ENCODE data around the gene SGK1.
A peak's percentile ranks its signal among the peaks of the same experiment; 100 is the strongest.

SGK1 gene

DNA sequence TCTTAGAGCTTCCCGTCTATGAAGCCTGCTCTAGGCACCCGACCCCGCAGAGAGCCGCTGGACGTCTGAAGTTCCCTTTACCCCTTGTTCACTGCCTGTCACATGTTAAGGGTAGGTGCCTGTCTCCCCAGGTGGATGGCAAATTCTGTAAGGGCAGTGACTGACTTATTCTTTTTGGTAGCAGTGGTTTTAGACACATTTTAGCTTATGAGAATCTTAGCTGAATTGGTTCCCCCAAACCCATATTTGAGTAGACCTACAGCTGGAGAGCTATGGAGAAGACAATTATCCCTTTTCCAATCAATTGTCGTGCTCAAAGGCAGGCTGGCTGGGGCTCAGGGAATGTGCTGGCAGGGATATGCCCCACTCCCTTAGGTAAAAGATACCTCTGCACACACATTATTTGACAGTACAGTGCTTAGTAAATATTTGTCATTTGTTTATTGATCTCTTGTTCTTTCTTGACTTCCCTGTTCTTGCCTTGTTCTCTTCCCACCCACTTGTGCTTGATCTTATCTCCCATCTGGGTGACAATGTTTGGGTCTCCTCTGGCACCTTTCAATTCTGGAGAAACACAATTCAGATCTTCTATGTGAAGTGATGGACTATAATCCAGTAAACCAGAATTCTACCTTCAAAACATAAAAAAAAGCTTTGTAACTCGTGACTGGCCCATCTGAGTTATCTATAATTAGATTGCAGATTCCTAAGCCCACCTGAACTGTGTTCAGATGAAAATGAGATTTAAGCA, 151.2 kb downstream of the SGK1 start:
- no peak for DNase-seq

DNA sequence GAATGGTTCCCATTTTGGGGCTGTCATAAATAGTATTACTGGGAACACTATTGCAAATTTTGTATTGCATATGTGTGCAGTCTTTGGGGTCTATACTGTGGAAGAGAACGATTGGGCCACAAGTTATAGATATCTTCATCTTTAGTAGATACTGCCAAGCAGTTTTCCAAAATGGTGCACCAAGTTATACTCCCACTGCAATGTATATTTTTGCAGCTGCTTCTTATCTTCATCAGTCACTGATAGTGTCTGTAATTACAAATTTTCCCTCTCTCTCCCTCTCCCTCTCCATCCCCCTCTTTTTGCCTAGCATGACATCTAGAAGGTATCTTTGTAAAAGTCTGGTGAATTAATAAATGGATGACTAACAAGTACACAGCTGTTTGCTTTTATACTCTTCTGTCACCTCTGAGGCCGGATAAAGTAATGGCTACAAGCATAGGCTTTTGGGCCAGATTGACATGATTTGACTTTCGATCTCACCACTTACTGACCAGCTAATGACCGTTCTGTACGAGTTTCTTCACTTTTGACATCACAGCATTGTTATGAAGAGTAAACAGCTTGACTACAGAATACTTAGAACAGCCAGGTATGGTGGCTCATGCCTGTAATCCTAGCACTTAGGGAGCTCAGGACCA, 152.2 kb downstream of the SGK1 start:
- no peak for DNase-seq

DNA sequence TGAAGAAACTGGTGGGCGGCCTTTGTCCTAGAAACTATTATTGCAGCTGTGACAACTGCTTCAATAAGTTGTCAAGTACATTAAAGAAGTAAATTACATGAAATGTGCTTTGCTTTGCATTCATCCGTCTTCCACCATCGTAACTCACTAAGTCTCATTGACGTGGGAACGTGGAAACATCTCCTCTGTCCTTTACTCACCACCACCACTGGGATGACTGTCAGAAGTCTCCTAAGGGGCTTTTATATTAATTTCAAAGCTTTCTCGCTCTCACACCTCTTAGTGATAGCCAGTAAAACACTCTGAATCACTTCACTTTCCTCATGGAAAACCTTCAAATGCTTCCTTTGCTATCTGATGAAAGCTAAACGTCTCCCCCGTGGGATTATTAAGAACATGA, 153.6 kb downstream of the SGK1 start:
- no peak for DNase-seq

DNA sequence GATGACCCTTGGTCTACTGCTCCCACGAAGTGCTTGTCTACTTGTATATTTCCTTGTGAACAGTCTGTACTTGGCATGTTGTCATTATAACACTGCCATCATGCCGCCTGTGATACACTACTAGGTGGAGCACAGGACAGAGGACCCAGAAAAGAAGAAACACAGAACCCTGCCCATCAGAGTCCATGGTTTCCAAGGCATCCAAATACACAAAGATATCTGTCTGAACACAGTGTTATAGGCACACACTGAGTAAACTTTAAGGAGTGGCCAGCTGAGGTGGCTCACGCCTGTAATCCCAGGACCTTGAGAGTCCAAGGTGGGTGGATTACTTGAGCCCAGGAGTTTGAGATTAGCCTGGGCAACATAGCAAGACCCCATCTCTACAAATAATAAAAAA, 155.0 kb downstream of the SGK1 start:
- DNase-seq, result no peak

DNA sequence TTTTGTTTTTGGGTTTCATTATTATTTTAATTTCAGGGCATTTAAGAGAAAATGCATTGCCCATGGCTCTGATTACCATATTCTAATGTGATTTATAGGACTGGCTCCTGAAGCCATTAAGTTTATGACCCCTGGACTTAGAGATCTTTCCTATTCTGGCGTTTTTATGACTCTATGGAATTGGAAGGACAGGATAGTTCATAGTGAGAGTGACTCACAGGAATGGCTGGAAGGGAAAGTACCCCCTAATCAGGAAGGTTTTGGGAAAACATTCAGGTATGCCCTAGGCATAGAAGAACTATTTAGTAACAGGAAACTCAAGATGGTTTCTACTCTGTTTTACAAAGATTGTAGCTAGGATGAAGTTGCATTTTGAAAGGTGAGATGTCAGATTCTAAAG, 156.9 kb downstream of the SGK1 start:
- no peak for DNase-seq

DNA sequence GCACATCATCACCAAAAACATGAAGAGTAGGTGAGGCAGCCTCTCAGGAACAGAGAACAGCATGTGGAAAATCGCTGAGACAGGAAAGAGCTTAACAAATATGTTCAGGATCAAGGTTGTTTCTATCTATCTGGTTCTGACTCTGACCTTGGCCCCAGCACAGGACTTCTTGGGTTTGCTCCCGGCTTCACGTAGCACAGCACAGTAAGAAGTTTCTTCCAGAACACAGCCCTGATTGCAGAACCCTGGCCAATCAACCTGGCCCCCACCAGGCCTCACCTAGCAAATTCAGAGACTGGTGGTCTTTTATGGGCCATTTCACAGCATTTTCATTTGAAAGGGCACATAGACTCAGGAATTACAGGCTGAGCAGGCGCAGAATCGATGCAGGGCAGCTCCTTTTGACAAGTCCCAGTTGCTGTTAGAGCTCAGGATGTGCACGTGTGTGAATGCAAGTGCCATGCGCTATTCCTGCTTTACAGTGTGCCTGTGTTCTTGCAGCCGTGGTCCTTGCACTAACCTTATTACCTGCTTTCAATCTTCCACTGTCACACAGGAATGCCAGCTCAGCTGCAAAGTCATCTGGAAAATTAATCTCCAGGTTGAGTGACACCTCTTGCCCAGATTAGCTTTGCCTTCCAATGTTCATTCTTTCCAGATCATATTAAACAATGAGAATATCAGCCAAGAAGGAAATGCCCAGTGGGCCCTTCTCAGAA, 165.0 kb downstream of the SGK1 start:
- DNase-seq, result no peak

DNA sequence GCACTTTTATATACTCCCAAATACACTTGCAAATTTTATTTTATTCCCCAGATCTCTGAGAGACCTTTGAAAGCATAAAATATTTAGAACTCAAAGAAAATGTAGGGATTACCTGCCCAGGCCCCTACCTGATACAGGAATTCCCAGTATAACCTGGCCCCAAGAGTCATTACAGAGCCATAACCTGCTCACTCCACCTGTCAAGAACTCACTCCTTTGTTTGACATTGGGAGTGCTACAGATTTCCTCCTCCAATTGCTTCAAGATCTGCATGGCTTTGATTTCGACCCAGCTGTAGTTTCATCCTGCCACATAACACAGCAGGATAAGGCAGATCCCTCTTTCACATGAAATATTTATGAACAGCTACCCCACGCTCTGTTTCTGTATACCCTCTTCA, 169.3 kb downstream of the SGK1 start:
- no peak for DNase-seq

DNA sequence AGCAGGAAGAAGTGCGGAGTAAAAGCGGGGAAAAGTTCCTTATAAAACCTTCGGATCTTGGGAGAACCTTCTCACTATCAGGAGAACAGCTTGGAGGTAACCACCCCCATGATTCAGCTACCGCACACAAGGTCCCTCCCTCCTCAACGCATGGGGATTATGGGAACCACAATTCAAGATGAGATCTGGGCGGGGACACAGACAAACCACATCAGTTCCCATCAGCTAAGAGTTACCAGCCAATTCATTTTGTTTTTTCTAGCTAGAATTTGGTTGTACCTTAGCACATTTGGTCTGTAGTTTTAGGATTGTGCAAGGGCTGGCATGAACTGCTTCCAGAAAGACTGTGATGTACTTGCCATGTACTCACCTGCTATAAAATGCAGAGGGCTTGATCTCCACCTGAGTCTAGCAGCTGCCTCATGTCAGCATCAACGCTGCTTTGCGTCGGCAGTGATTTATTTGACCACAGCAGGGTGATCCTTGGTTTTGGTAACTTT, 170.8 kb downstream of the SGK1 start:
- DNase-seq, result no peak

DNA sequence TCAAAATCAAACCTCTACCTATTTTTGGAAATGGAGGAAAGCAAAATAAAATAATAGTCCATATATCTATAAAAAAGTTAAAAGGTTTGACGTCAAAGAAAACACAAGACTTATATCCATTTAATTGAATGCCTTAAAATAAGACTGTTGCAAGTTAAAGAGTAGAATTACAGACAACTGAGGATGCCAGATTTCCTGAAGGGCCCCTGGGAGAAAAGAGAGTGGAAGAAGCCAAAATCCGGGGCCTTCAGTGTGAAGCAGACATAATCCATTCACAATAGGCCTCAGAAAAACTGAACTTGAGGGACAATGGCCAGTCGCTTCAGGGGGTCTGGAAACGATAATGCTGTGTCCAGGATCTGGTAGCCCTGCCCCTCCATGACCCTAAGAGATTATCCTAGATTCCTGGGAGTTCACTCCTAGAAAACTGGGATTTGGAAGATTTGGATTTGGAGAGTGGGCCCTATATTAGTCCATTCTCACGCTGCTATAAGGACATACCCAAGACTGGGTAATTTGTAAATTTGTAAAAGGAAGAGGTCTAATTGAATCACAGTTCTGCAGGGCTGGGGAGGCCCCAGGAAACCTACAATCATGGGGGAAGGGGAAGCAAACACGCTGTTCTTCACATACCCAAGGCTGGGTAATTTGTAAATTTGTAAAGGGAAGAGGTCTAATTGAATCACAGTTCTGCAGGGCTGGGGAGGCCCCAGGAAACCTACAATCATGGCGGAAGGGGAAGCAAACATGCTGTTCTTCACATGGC, 171.5 kb downstream of the SGK1 start:
- DNase-seq, result no peak

DNA sequence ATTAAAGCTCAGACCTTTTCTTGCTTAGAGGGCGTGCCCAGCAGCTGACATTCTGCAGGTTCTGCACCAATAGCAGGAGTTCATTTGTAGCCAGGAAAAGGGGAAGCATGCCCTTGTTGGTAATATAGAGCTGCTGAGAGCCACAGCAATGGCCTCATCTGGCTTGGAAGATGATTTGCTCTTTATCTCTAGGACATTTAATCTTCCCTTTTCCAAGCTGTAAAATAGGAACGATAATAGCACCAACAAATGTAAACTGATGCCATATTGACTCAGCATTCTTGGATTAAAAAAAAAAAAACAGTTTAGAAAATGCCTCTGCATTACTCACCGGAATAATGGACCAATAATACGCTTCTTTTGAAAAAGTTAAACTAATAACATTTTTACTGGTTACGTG, 172.1 kb downstream of the SGK1 start:
- DNase-seq, result no peak

DNA sequence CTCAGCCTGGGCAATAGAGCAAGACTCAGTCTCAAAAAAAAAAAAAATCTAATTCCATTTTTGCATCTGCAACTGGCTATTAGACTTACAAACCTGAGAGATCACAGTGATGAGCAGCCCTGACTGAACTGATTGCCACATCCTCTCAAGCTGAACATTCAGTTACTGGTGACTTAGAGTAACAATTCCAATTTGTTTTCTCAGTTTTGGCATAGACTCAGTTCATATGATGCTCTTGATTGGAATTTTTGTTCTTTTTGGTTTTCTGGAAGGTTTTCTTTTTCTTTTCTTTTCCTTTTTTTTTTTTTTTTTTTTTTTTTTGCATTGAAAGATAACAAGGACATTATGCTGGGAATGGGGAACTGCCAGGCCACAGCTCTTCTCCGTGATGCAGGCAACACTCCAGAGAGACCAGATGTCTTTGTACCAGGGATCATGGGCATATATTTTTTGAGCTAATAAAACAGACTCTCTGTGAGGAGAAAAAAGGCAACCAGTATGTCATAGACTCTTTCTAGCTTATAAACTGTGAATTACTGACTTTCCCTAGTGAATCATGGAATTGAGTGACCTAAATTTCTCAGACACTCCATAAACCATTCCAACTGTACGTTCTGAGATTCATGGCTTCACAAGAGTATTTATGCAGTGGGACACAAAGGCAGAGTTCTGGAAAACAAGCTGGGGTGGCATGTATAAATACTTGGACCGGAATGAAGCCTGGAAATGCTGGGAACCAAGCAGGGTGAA, 179.5 kb downstream of the SGK1 start:
- DNase-seq, result no peak

DNA sequence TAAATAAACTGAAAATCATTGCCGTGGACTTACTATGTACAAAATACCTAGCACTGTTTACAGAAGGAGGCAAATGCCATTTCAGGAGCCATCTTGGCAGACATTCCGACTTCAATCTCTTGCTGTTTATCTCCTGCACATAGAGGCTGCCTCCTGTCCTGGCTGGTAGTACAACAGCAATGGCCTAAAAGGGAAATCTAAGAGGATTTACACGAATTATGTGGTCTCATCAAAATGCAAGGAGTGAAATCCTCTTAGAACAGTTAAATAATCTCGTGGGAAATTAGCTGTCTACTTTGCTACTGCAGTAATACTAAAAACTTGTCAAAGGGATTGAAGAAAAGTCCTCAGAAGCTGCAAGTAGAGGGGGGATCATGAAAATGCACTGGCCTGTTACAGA, 183.3 kb downstream of the SGK1 start:
- no peak for DNase-seq

DNA sequence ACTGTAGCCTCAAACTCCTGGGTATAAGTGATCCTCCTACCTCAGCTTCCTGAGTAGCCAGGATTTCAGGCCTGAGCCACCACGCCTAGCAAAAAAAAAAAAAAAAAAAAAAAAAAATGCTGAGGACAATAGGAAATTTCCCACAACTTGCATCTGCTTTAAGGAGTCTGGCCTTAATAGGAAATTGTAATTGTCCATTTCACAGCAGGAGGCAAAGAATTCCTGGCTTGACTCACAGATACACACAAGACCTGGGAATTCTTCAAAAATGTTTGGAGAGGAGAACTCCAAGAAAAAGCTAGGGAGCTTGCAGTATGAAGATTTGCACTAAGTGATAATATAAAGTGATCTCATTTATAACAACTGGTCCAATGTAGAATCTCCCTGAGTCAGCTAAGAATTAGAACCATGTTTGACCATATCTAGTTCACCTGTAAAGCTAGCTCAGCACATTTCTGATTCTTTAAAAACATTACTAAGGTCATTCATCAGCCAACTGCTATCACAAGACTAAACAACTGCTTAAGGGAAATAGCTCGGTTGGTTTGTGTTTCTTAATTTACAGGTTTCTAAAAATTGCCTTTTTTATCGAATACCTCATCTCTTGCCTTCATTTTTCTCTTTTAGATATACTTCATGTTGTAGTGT, 185.3 kb downstream of the SGK1 start:
- DNase-seq, result no peak

DNA sequence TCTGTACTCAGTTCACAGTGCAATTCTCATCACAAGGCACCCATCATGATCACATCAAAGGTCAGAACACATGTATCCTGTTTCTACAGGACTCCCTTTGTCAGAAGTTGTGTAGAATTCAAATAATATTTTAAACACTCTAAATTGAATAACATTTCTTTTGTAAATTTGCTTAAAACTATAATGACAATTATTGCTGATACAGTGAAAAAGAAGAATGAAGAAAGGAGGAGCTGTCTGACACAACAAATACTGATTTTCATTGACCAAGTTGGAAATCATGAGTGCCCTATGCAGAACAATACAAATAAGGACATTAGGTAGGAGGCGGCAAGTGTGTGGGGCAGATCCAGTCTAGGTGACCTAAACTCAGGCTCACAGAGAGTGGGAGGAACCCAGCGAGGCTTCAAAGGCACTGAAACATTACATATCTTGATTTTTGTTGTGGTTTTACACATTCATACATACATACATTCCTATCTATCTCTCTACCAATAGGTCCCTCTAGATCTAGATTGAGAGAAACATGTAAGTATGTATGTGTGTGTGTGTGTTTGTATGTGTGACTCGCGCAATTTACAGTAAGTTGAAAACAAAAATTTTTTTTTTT, 186.3 kb downstream of the SGK1 start:
- DNase-seq, result no peak

DNA sequence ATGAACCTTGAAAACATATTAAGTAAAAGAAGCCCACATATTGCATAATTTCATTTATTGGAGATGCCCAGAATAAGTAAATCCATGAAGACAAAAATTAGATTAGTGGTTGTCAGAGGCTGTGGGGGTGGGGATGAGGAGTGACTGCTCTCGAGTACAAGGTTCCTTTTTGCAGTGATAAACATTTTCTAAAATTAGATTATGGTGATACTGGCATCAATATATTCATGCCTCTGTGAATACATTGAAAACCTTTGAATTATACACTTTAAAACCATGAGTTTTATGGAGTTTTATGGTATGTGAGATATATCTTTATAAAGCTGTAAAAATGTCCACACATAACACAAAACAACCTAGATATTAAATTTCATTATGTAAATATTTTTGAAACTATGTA, 189.8 kb downstream of the SGK1 start:
- no peak for DNase-seq

DNA sequence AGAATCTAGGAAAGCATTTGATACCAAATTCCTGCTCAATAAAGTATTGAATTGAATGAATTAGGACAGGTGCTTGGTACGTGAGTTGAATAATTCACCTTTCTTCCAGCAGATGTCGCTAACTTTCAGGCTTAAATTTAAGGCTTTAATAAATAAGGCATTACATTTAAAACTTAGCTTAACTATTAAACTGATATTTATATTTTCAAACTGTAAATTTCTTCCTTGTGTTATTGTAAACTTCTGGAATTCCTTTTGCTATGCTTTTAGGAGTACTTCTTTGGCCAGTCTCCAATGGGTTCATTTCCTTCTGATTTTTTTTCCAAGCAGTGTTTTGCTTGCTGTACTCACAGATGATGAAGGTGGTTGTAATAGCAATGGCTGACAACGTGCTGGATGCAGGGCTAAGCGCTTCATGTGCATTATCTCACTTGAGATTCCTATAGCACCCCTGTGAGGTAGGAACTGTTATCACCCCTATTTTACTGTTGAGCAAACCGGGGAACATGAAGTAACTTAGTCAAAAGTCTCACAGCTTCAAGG, 194.2 kb downstream of the SGK1 start:
- DNase-seq, result peak; percentile 23 to 55

DNA sequence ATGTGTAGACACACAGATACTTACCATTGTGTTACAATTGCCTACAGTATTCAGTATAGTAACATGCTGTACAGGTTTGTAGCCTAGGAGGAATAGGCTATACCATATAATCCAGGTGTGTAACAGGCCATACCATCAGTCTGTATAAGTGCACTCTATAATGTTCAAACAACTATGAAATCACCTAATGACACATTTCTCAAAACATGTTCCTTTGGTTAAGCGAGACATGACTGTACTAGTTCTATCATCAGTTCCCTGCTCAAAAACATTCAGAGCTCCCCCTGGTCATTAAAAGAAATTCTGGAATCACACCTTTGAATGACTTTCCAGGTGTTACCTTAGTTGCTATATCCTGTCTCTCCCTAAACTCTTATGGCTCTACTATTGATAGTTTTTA, 195.1 kb downstream of the SGK1 start:
- DNase-seq, result no peak

DNA sequence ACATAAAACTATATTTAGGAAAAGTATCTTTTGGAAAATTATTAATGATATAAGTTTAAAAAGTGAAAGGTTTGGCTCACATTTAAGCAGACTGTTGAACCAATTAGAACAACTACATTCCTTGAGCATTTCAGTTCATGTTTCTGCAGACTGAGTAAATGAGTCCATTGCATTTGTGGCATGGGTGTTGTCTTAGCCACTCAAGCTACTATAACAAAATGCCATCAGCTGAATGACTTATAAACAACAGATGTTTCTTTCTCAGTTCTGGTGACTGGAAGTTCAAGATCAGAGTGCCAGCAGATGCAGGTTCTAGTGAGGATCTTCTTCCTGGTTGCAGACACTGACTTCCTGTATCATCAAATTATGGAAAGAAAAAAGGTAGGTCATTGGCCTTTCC, 198.4 kb downstream of the SGK1 start:
- DNase-seq, result no peak
